ENCODE data around the gene SOX6. TPM values are rescaled to one million over a fixed set of nuclear protein-coding genes. Genes with fewer than 3 reads are reported as not detected.

Gene SOX6
- total RNA-seq, 1 experiment from 2014 or later, result not detected

DNA sequence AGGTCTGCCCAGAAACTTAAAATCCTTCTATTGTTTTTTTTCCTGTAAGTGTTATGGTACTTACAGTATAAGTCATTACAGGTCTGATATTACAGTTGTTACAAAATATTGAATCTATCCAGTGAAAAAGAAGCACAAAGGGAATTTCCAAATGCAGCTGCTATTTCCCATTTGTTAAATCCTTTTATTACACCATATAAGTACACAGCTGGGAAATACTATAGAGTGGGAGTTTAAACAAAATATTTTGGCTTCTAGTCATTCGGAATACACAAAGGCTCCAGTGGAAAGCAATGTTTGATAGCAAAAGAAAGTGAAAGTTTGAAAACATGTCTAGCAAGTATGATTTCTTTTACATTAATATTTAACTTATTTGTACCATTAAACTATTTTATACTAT lies 18.0 kb downstream of the SOX6 start:
- no peak for DNase-seq
- H3K36me3 ChIP-seq, result no peaks in the 10 kb centered on the region
- H3K9me3 ChIP-seq, result no peaks in the 10 kb centered on the region
- no peak overlapping the region for H3K4me3 ChIP-seq
- no peaks in the 10 kb centered on the region for H3K27me3 ChIP-seq

DNA sequence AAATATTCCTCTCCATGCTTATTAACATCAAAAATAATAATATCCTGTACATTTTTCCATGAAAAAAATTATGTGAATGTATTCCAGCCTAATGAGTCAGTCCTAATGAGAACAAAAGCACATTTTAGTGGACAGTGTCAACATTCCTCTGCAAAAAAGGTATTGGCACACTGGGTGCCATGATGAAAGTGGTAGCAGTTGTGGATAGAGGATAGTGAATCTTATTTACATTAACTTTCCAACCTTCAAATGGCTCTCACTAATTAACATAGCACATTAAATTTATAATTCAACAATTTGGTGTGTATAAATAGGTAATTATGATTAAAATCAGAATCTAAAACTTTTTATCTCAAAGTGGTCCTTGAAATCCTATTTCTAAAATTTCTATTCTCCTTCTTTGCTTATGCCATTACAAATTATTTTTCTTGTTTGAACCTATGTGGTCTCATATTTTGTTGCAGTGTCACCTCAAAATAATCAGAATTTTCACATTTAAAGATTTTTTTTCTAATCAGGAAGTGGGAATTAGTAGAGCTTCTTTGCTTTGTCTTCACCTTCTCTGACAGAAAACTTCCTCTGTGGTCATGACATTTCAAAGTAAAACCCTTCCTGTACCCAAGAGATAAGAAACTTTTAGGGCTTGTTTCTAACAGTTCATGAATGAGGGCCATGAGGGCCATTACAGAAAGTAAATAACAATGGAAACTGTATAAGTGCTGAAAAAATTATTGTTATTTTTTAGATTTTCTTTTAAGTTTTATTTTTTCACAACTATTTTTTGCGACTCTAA lies 18.7 kb downstream of the SOX6 start:
- no peaks in the 10 kb centered on the region for H3K36me3 ChIP-seq
- no peaks in the 10 kb centered on the region for H3K9me3 ChIP-seq
- no peak overlapping the region for H3K4me3 ChIP-seq
- no peak for DNase-seq
- no peaks in the 10 kb centered on the region for H3K27me3 ChIP-seq

DNA sequence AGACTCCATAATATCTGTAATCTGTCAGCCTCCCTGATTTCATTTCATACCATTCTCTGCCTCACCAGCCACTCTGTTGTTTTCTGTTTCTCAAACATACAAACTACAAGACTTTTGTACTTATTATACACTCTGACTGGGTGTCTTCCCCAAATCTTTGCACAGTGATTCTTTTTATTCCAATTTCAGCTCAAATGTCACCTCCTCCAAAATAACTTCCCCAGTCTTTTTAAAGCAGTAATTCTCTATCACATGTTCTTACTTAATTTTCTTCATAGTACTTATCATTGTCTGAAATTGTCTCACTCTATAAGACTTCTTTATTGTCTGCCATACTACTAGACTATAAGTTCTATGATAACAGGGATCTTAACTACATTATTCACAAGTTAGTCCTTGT lies 19.6 kb downstream of the SOX6 start:
- no peaks in the 10 kb centered on the region for H3K36me3 ChIP-seq
- H3K27me3 ChIP-seq, result no peaks in the 10 kb centered on the region
- no peak for DNase-seq
- no peaks in the 10 kb centered on the region for H3K9me3 ChIP-seq
- no peak overlapping the region for H3K4me3 ChIP-seq

DNA sequence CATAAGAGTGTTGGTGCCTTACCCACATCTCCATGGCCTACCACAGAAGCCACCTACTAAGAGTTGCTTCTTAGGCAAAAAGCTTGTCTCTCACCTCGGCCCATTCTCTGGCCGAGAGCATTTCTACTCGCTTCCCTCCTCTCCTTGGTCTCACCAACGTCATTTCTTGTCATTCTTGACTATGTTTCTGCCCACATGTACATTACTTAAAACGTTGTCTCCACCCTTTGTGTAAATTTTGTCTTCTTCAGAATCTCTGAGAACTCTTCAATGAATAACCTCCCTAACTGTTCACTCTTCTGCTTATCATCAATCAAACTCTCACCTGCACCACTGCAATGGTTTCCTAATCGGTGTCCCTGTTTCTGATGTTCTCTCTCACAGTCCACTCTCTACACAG lies 20.1 kb downstream of the SOX6 start:
- DNase-seq, result no peak
- no peaks in the 10 kb centered on the region for H3K27me3 ChIP-seq

DNA sequence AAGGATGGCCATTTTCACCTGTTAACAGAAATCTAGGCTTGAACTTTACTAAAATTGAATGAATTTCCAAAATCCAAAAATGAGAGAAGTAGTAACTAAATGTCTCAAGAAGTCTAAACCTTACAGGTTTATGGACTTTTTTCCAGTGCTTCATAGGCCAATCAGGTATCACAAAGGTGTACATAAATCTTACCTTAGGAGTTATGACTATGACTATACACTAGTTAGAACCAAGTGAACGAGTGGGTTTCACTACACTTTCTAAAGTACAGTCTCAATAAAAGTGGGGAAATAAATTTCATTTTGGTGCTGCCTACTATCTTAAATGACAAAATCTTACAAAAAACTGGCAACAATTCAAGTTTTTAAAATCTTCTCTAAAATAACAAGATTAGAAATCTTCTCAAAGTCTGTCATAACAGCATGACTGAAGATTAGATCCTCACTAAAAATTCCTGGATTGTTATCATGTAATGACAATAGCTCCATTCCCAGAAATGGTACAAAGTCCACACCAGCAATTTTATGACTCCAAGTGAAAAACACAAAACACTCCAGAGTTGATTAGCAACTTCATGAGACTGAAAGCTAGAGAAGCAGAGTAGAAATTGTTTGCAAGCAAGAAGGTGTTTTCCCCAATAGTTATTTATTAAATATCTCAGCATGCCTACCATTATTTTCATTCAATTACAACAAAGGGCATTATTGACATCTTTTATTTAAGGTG lies 20.9 kb downstream of the SOX6 start:
- H3K27me3 ChIP-seq, result no peaks in the 10 kb centered on the region
- H3K9me3 ChIP-seq, result no peaks in the 10 kb centered on the region
- no peak overlapping the region for H3K4me3 ChIP-seq
- DNase-seq, result no peak
- no peaks in the 10 kb centered on the region for H3K36me3 ChIP-seq

More for the DNA sequence above, 20.1 kb downstream of the SOX6 start:
- Histone ChIP-seq H3K9me3 (no peaks in the 10 kb centered on the region), H3K4me3 (no peak overlapping the region), H3K36me3 (no peaks in the 10 kb centered on the region)

DNA sequence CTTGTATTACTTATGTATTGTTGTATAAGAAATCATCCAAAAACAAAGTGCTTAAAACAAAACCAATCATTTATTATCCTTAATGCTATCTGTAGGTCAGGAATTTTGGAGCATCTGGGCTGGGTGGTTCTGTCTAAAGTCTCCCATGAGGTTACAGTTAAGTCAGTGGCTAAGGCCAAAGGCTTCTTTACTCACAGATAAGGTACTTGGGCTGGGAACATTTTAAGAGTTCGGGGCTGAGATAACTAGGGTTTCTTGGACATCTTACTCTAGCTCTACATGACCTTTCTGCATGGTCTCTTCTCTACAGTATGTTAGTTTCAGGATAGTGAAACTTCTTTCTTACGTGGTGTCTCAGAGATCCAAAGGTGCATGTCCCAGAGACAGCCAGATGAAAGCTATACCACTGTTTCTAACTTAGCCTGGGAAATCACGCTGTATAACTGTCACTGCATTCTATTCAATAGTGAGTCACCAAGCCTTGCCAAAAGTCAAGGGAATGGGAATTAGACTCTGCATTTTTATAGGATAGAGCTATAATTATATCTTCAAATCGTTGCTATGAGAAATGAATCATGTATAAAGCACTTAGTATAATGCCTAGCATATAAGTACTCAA lies 29.6 kb downstream of the SOX6 start:
- no peaks in the 10 kb centered on the region for H3K9me3 ChIP-seq
- no peak for DNase-seq
- no peaks in the 10 kb centered on the region for H3K36me3 ChIP-seq
- H3K27me3 ChIP-seq, result no peaks in the 10 kb centered on the region
- H3K4me3 ChIP-seq, result no peak overlapping the region

DNA sequence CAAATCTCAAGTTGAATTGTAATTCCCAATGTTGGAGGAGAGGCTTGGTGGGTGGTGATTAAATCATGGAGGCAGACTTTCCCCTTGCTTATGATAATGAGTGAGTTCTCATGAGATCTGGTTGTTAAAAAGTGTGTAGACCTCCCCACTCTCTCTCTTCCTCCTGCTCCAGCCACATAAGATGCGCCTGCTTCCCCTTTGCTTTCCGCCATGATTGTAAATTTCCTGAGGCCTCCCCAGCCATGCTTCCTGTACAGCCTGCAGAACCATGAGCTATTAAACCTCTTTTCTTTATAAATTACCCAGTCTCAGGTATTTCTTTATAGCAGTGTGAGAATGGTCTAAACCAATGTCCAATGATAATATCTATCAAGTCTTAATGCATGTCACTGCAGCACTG lies 34.2 kb downstream of the SOX6 start:
- H3K4me3 ChIP-seq, result no peak overlapping the region
- DNase-seq, result no peak
- no peaks in the 10 kb centered on the region for H3K36me3 ChIP-seq
- no peaks in the 10 kb centered on the region for H3K9me3 ChIP-seq
- no peaks in the 10 kb centered on the region for H3K27me3 ChIP-seq

DNA sequence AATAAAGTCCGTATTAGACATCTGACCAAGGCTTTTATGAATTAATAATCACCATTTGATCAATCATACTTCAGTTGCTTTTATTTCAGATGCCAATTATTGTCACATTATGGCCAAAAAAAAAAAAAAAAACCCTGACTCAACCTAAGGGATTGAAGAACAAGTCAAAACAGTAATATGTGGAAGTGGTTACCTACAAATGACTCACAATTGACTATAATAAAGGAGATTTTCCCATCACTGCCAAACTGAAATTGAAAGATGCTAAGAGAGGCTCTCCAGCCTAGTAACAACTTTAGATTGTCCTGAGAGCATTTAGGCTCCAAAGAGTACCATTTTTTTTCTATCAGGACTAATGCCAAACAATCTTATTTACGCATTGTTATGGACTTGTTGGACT lies 35.2 kb downstream of the SOX6 start:
- DNase-seq, result no peak
- no peaks in the 10 kb centered on the region for H3K36me3 ChIP-seq
- no peaks in the 10 kb centered on the region for H3K9me3 ChIP-seq
- H3K27me3 ChIP-seq, result no peaks in the 10 kb centered on the region
- no peak overlapping the region for H3K4me3 ChIP-seq

DNA sequence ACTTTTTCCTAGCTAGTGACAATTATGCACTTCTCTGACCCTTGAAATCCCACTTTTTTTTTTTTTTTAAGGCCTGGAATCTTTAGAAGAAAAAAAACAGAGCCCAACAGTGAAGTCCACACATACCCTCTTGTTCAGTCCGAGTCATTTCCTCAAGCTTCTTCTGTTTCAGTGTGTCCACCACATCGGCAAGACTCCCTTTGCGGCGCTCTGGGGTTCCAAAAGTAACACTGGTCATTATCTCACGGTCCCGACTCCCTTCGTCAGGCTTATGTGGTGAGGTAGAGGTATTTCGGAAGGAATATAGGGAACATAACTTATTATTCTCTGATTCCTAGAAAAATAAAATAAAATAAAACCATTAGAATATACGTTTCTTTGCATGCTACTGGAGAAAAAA lies 38.0 kb downstream of the SOX6 start:
- no peaks in the 10 kb centered on the region for H3K27me3 ChIP-seq
- H3K9me3 ChIP-seq, result no peaks in the 10 kb centered on the region
- no peaks in the 10 kb centered on the region for H3K36me3 ChIP-seq
- H3K4me3 ChIP-seq, result no peak overlapping the region
- DNase-seq, result no peak

DNA sequence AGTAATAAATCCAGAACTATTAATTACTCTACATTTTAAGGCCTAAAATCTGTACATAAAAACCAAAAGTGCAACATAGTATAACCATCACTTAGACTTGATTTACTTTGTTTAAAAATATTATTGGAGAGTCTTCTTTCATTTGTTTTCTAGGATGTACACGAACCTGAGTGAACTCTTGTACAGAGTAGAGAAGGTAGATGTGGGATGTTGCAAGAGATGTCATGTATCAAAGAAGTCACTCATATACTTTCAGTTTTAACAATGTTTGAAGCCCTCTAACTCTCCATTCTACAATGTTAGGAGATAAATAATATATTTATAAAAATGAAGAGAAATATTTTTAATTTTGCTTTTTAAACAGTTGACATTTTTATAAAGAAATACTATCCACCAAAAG lies 38.6 kb downstream of the SOX6 start:
- Histone ChIP-seq H3K36me3 (no peaks in the 10 kb centered on the region), H3K4me3 (no peak overlapping the region), H3K9me3 (no peaks in the 10 kb centered on the region), H3K27me3 (no peaks in the 10 kb centered on the region)
- DNase-seq, result no peak

DNA sequence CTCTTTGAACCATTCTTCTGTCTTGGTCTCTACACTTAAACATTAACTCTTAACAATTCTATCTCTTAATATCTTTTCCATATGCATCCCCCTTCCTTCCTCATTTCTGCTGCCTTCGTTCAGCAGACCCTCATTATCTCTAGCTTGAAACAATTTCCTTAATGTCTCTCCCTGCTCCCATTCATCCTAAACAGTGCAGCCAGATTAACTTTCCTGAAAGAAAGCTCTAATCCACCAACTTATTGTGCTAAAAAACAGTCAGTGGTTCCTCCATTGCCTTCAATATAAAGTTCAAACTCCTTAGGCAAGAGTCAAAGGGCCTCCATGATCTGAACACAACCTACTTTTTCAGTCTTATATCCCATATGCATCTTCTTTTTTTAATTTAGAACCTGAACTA lies 42.5 kb downstream of the SOX6 start:
- DNase-seq, result no peak
- H3K36me3 ChIP-seq, result no peaks in the 10 kb centered on the region
- H3K4me3 ChIP-seq, result no peak overlapping the region
- no peaks in the 10 kb centered on the region for H3K9me3 ChIP-seq
- no peaks in the 10 kb centered on the region for H3K27me3 ChIP-seq

DNA sequence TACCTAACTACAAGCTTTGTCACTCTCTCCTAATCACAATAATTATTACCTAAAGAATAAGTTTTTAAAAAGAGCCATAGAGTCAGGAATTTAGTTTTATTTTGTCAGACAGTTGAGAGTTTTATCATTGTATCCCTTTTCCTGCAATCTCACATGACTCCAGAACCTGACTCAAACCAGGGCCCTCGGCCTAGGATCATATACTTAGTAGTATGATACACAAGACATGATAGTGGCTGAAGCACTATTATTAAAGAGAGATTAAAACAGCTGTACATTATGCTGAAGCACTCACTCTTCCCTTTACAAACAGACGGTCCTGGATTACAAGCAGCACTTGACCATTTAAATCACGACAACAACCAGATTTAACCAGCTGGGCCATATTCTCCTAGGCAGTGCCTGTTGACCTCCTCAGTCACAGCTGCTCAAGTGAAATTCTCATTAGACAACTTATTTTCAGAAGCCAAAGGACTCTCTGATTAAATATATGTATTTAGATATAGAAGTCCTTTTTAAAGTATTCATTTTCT lies 44.0 kb downstream of the SOX6 start:
- Histone ChIP-seq H3K9me3 (no peaks in the 10 kb centered on the region), H3K36me3 (no peaks in the 10 kb centered on the region), H3K27me3 (no peaks in the 10 kb centered on the region), H3K4me3 (no peak overlapping the region)
- no peak for DNase-seq

DNA sequence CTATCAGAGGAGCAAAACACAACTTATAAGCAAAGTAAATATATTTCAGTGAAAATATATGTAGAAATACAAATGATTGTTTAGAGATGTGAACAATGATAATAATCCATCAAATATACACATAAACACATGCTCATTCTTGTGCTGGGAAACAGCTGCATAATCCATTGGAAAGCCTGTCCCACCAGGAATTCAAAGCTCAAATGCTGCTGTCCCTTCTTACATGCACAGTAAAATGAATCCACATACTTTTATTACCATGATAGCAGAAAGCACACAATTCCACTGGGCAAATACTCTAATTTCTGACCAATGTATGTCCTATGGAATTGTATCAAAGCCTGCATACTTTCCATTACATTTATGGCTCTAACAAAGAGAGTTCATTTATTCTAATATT lies 44.5 kb downstream of the SOX6 start:
- no peak for DNase-seq
- no peaks in the 10 kb centered on the region for H3K36me3 ChIP-seq

DNA sequence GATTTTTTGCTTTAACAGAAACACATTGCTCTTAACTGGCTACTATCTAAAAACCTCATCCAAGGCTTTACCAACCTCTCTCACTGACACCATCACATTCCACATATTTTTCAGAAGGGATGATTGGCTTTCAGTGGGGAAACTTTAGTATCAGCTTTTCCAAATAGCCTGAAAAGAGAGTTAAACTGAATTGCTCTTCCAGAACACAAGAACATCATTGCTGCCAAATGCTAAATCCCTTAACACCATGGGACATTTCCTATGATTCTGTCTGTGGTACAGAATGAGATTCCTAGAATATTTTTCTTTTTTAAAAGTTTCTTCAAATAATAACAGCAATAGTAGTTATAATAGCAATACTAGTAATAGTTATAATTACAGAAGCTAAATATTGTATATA lies 45.4 kb downstream of the SOX6 start:
- no peak overlapping the region for H3K4me3 ChIP-seq
- H3K27me3 ChIP-seq, result no peaks in the 10 kb centered on the region
- no peak for DNase-seq
- H3K9me3 ChIP-seq, result no peaks in the 10 kb centered on the region
- no peaks in the 10 kb centered on the region for H3K36me3 ChIP-seq

More for the DNA sequence above, 44.5 kb downstream of the SOX6 start:
- Histone ChIP-seq H3K27me3 (no peaks in the 10 kb centered on the region), H3K9me3 (no peaks in the 10 kb centered on the region), H3K4me3 (no peak overlapping the region)

DNA sequence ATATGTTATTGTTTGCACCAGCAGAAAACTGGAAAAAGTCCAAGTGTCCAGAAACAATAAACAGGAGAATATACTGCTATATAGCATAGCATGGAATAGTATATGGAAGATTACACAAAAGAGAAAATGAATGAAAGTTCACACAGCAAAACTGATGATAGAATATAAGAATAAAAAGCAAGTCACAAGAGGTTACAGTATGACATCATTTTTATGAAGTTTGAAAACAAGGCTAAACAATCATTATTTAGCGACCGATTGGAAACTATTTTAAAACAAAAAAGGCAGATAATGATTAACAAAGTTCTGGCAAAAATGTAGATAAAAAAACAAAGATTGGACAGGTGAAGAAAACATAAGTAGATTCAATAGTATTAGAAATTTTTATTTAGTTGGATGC lies 47.1 kb downstream of the SOX6 start:
- H3K9me3 ChIP-seq, result no peaks in the 10 kb centered on the region
- no peaks in the 10 kb centered on the region for H3K36me3 ChIP-seq

DNA sequence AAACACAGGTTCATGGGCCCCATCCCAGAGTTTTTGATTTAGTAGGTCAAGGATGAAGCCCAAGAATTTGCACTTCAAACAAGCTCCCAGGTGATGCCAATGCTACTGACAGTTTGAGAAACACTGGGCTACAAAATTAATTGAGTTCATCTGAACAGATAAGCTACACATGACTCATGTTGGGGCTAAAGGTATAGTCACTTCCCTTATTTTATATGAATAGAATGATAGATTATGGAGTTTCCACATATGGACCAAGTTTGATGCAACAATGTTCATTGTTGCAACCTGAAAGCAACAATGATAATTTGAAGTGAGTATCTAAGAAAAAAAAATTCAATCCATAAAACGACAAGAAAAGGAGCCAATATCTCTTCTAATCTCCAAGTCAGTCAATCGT lies 54.9 kb downstream of the SOX6 start:
- no peaks in the 10 kb centered on the region for H3K9me3 ChIP-seq
- H3K36me3 ChIP-seq, result no peaks in the 10 kb centered on the region
- DNase-seq, result no peak
- H3K4me3 ChIP-seq, result no peak overlapping the region
- H3K27me3 ChIP-seq, result no peaks in the 10 kb centered on the region

More for the DNA sequence above, 47.1 kb downstream of the SOX6 start:
- no peak for DNase-seq
- Histone ChIP-seq H3K27me3 (no peaks in the 10 kb centered on the region), H3K4me3 (no peak overlapping the region)
